HEK293 (cell line): ENCODE data around the gene NHLH1.
A peak's percentile ranks its signal among the peaks of the same experiment; 100 is the strongest.

Experiments
- CTCF ChIA-PET: fragments of 350-600 bp; formaldehyde crosslinking; extraction: SDS; loops from one replicate; lab custom pipeline; 2021; ENCODE audit warnings: antibody characterized with exemption; lab: Yijun Ruan, JAX
- POLR2A ChIA-PET: fragments of 300-600 bp; formaldehyde crosslinking; extraction: SDS; loops from one replicate; lab custom pipeline; 2020; ENCODE audit warnings: antibody characterized with exemption, inconsistent platforms; lab: Yijun Ruan, JAX
- H3K27ac ChIP-seq: fragments of 200-500 bp; sonication (Bioruptor generic); 2 replicates; pipeline ENCODE4 v1.5.1; 2014; ENCODE audit warnings: low read depth, low read length, control low read depth, inconsistent platforms; ENCODE audit errors: extremely low read depth
- H3K36me3 ChIP-seq, 2 experiments: fragments of 200-500 bp in 1 of 2; sonication (Bioruptor generic) in 1 of 2; 1 replicate in 1 of 2; 2 replicates in 1 of 2; pipeline ENCODE4 v1.5.1; 2014 to 2017; ENCODE audit warnings: inconsistent platforms in 2 of 2, low read length in 2 of 2; ENCODE audit not compliant: control insufficient read depth in 2 of 2, insufficient read depth in 1 of 2
- H3K4me1 ChIP-seq: fragments of 200-500 bp; sonication (Bioruptor generic); 2 replicates; pipeline ENCODE4 v1.5.1; 2014; ENCODE audit warnings: mild to moderate bottlenecking, low read length, inconsistent platforms; ENCODE audit not compliant: control insufficient read depth, insufficient read depth
- H3K4me3 ChIP-seq: 2 replicates; pipeline ENCODE4 v1.5.1; 2011; ENCODE audit warnings: low read depth, mild to moderate bottlenecking, control low read depth, low read length, moderate library complexity
- H3K9me3 ChIP-seq: fragments of 200-500 bp; sonication (Bioruptor generic); 2 replicates; pipeline ENCODE4 v1.5.1; 2014; ENCODE audit warnings: low read depth, low read length, inconsistent platforms; ENCODE audit not compliant: control insufficient read depth, insufficient read depth
- BCL6B ChIP-seq: fragments of 450-650 bp; formaldehyde crosslinking; IDR thresholded peaks from 2 replicates; pipeline ENCODE4 v1.5.1; 2017; ENCODE audit warnings: missing biosample characterization, missing genetic modification characterization
- SP2 ChIP-seq: fragments of 450-650 bp; formaldehyde crosslinking; IDR thresholded peaks from 2 replicates; pipeline ENCODE4 v1.5.1; 2016; ENCODE audit warnings: missing biosample characterization, missing genetic modification characterization
- ZFHX2 ChIP-seq: fragments of 450-650 bp; formaldehyde crosslinking; conservative IDR thresholded peaks from 2 replicates; pipeline ENCODE4 v1.5.1; 2016; ENCODE audit warnings: missing biosample characterization, missing genetic modification characterization
- ZNF18 ChIP-seq: fragments of 450-650 bp; formaldehyde crosslinking; IDR thresholded peaks from 2 replicates; pipeline ENCODE4 v1.5.1; 2016; ENCODE audit warnings: missing biosample characterization, missing genetic modification characterization
- ZNF335 ChIP-seq: fragments of 450-650 bp; formaldehyde crosslinking; conservative IDR thresholded peaks from 2 replicates; pipeline ENCODE4 v1.5.1; 2016; ENCODE audit warnings: missing biosample characterization, missing genetic modification characterization
- ZNF362 ChIP-seq: fragments of 450-650 bp; formaldehyde crosslinking; IDR thresholded peaks from 2 replicates; pipeline ENCODE4 v1.5.1; 2016; ENCODE audit warnings: missing biosample characterization, missing genetic modification characterization
- ZNF398 ChIP-seq: fragments of 450-650 bp; formaldehyde crosslinking; IDR thresholded peaks from 2 replicates; pipeline ENCODE4 v1.5.1; 2017; ENCODE audit warnings: missing biosample characterization, missing genetic modification characterization
- ZNF404 ChIP-seq: fragments of 450-650 bp; formaldehyde crosslinking; IDR thresholded peaks from 2 replicates; pipeline ENCODE4 v1.5.1; 2017; ENCODE audit warnings: missing biosample characterization, missing genetic modification characterization
- ZNF585B ChIP-seq: fragments of 450-650 bp; formaldehyde crosslinking; IDR thresholded peaks from 2 replicates; pipeline ENCODE4 v1.5.1; 2016; ENCODE audit warnings: missing biosample characterization, missing genetic modification characterization
- ZNF660 ChIP-seq: fragments of 450-650 bp; IDR thresholded peaks from 2 replicates; pipeline ENCODE4 v1.5.1; 2018; ENCODE audit warnings: missing biosample characterization, mild to moderate bottlenecking, missing genetic modification characterization
- ZSCAN4 ChIP-seq: fragments of 450-650 bp; formaldehyde crosslinking; IDR thresholded peaks from 2 replicates; pipeline ENCODE4 v1.5.1; 2017; ENCODE audit warnings: missing biosample characterization, missing genetic modification characterization

Gene NHLH1

GRCh38 chr1:160407839-160408801 lies 41.2 kb downstream of the NHLH1 start (continued):
- TF ChIP-seq ZNF398, result peak; percentile 67
- no peak for TF ChIP-seq ZSCAN4 (tag by site-specific recombination)
- no peak for TF ChIP-seq ZNF660 (tag by site-specific recombination)
- peak; percentile 87 for TF ChIP-seq ZFHX2 (tag by site-specific recombination)
- TF ChIP-seq SP2 (tag by site-specific recombination), result 0 out of 2 replicates have a peak, but pooled peaks have one; percentile 15
- TF ChIP-seq BCL6B (tag by site-specific recombination), result no peak
- no peak for TF ChIP-seq ZNF585B (tag by site-specific recombination)
- no peak for TF ChIP-seq ZNF362

GRCh38 chr1:160408864-160409263 lies 42.0 kb downstream of the NHLH1 start:
- H3K27ac ChIP-seq, result no peak overlapping the region
- no peak overlapping the region for H3K4me3 ChIP-seq
- no peaks in the 10 kb centered on the region for H3K36me3 ChIP-seq
- ChIA-PET POLR2A (interaction anchor here (0.8 to 1.4 kb wide), 6 partner anchors 9 to 148 kb away, joined by 3 to 5 read pairs (median 4); partner anchors contain the start of genes PEX19 and VANGL2), CTCF (interaction anchor here (0.8 to 2.1 kb wide), 6 partner anchors 8 to 198 kb away, joined by 4 to 8 read pairs (median 4); no protein-coding TSS in a partner anchor)
- peak; percentile 42; the same call in 1 of the 2 replicates for TF ChIP-seq ZNF335 (tag by site-specific recombination)
- TF ChIP-seq ZNF404 (tag by site-specific recombination), result no peak
- no peaks in the 10 kb centered on the region for H3K9me3 ChIP-seq
- H3K4me1 ChIP-seq, result no peaks in the 10 kb centered on the region

- no peaks in the 10 kb centered on the region for H3K9me3 ChIP-seq
- no peaks in the 10 kb centered on the region for H3K4me1 ChIP-seq
- no peak overlapping the region for H3K27ac ChIP-seq
- ChIA-PET CTCF (interaction anchor here (1.2 to 1.7 kb wide), 2 partner anchors 54 to 198 kb away, joined by 4 read pairs; no protein-coding TSS in a partner anchor), POLR2A (interaction anchor here (1.0 to 1.4 kb wide), 2 partner anchors 9 kb away, joined by 4 to 5 read pairs; partner anchors contain the start of gene VANGL2)
- TF ChIP-seq ZNF18 (tag by site-specific recombination), result no peak
- no peaks in the 10 kb centered on the region for H3K36me3 ChIP-seq
- no peak overlapping the region for H3K4me3 ChIP-seq
Measured at GRCh38 chr1:160409486-160409885, 42.6 kb downstream of the NHLH1 start.
